ENCODE measurements around the gene CDC26.

DNA sequence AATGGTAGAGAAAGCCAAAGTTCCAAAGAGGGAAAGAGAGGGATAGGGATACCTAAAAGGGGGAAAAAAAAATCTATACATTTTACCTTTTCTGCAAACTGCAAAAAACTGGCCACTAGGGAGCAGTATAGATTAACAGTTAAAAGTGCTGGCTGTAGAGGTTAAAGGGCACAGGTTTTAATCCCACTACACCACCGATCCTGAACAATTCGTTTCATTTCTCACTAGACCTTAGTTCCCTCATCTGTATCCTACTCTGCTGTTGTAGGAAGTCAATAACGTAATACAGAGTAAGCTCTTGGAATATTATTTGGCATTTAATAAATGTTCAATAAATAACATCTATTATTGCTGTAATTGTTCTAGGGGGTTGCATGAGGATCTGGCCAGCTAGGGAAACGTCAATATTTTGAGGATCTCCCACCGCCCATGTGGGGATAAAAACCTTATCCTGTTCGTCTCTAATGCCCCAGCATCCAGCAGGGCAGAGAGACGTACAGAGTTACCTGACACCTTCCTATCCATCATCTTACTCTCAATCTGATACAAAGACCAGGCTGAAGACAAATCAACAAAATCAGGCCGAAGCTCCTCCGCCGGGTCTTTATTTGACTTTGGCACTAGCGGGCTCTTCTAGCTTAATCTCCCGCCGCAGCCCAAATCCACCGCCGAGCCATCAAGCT, 757 bp downstream of the CDC26 start:
- TF ChIP-seq, protein P1, sequence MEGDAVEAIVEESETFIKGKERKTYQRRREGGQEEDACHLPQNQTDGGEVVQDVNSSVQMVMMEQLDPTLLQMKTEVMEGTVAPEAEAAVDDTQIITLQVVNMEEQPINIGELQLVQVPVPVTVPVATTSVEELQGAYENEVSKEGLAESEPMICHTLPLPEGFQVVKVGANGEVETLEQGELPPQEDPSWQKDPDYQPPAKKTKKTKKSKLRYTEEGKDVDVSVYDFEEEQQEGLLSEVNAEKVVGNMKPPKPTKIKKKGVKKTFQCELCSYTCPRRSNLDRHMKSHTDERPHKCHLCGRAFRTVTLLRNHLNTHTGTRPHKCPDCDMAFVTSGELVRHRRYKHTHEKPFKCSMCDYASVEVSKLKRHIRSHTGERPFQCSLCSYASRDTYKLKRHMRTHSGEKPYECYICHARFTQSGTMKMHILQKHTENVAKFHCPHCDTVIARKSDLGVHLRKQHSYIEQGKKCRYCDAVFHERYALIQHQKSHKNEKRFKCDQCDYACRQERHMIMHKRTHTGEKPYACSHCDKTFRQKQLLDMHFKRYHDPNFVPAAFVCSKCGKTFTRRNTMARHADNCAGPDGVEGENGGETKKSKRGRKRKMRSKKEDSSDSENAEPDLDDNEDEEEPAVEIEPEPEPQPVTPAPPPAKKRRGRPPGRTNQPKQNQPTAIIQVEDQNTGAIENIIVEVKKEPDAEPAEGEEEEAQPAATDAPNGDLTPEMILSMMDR (IDR thresholded peaks at IDR 0.05), result peak; percentile 51 to 77 (median 64)
- TF ChIP-seq EP300 (IDR thresholded peaks at IDR 0.05), result no peak

Data from tibial nerve (tissue), 4 donors.